HL-60 (cell line): ENCODE results near the gene IFIT5.

Experiments used
- DNase-seq, 2 experiments: peaks; one replicate each; pipeline ENCODE4 v3.0.0-alpha.2; 2010 to 2020; ENCODE audit warnings: low read depth in 1 of 2, low spot score in 1 of 2
- H3K27ac ChIP-seq: fragments of 250-450 bp; sonication (Bioruptor Pico); replicated peaks from 2 replicates; pipeline ENCODE4 v1.5.1; 2020; ENCODE audit warnings: mild to moderate bottlenecking, moderate library complexity
- H3K27me3 ChIP-seq: fragments of 250-450 bp; sonication (Bioruptor Pico); 2 replicates; pipeline ENCODE4 v1.5.1; 2021; ENCODE audit warnings: mild to moderate bottlenecking, moderate library complexity; ENCODE audit not compliant: insufficient read depth, poor library complexity, severe bottlenecking
- H3K4me3 ChIP-seq: replicated peaks from 2 replicates; pipeline ENCODE4 v1.5.1; 2011; ENCODE audit warnings: mild to moderate bottlenecking, control low read depth, low read length; ENCODE audit not compliant: insufficient read depth
- GABPA ChIP-seq: IDR thresholded peaks from 2 replicates; pipeline ENCODE4 v1.6.1; 2012; ENCODE audit warnings: low read depth
- POLR2AphosphoS5 ChIP-seq: IDR thresholded peaks from 2 replicates; pipeline ENCODE4 v1.6.1; 2012; ENCODE audit warnings: low read depth
- SPI1 ChIP-seq: IDR thresholded peaks from 2 replicates; pipeline ENCODE4 v1.6.1; 2012; ENCODE audit warnings: low read depth, mild to moderate bottlenecking, borderline replicate concordance
- TF ChIP-seq, protein P1 (sequence below): IDR thresholded peaks from one replicate; pipeline ENCODE4 v1.5.1; 2011; ENCODE audit warnings: low read length, control low read depth, inconsistent platforms; ENCODE audit not compliant: insufficient read depth
- TF ChIP-seq, protein P2 (sequence below): IDR thresholded peaks from 2 replicates; pipeline ENCODE4 v1.6.1; 2012; ENCODE audit warnings: low read depth; ENCODE audit not compliant: insufficient replicate concordance

IFIT5 gene

GRCh38 chr10:89458784-89459183 is 44.4 kb downstream of the IFIT5 start:
- TF ChIP-seq, protein P1, sequence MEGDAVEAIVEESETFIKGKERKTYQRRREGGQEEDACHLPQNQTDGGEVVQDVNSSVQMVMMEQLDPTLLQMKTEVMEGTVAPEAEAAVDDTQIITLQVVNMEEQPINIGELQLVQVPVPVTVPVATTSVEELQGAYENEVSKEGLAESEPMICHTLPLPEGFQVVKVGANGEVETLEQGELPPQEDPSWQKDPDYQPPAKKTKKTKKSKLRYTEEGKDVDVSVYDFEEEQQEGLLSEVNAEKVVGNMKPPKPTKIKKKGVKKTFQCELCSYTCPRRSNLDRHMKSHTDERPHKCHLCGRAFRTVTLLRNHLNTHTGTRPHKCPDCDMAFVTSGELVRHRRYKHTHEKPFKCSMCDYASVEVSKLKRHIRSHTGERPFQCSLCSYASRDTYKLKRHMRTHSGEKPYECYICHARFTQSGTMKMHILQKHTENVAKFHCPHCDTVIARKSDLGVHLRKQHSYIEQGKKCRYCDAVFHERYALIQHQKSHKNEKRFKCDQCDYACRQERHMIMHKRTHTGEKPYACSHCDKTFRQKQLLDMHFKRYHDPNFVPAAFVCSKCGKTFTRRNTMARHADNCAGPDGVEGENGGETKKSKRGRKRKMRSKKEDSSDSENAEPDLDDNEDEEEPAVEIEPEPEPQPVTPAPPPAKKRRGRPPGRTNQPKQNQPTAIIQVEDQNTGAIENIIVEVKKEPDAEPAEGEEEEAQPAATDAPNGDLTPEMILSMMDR: no peak
- TF ChIP-seq, protein P2, sequence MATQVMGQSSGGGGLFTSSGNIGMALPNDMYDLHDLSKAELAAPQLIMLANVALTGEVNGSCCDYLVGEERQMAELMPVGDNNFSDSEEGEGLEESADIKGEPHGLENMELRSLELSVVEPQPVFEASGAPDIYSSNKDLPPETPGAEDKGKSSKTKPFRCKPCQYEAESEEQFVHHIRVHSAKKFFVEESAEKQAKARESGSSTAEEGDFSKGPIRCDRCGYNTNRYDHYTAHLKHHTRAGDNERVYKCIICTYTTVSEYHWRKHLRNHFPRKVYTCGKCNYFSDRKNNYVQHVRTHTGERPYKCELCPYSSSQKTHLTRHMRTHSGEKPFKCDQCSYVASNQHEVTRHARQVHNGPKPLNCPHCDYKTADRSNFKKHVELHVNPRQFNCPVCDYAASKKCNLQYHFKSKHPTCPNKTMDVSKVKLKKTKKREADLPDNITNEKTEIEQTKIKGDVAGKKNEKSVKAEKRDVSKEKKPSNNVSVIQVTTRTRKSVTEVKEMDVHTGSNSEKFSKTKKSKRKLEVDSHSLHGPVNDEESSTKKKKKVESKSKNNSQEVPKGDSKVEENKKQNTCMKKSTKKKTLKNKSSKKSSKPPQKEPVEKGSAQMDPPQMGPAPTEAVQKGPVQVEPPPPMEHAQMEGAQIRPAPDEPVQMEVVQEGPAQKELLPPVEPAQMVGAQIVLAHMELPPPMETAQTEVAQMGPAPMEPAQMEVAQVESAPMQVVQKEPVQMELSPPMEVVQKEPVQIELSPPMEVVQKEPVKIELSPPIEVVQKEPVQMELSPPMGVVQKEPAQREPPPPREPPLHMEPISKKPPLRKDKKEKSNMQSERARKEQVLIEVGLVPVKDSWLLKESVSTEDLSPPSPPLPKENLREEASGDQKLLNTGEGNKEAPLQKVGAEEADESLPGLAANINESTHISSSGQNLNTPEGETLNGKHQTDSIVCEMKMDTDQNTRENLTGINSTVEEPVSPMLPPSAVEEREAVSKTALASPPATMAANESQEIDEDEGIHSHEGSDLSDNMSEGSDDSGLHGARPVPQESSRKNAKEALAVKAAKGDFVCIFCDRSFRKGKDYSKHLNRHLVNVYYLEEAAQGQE: no peak
- no peak for TF ChIP-seq GABPA
- DNase-seq: no peak

DNA sequence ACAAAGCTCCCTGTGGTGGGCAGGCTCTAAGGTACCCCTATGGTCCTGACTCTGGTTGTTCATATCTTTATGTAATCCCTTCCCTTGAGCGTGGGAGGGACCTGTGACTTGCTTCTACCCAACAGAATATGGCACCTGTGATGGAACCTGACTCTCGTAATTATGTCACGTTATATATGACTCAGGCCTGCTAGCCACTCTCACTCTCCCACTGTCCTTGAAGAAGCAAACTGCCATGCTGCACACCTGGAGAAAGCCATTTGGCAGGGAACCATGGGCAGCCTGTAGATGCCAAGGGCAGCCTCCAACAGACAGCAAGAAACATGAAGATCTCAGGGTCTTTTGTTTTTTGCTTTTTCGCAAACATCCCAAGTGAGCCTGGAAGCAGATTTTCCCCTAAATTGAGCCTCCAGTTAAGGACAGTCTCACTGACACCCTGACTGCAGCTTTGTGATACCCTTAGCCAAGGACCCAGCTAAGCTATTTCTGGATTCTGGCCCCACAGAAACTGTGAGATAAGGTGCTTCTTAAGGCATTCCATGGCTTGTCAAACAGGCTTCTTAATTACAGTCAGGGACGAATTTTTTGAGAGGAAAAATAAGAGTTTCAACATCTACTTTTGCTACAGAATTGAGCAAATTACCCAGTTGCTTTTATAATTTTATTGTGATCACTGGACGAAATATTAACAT is 49.6 kb downstream of the IFIT5 start:
- Histone ChIP-seq H3K27me3 (peaks cover 3% of the 10 kb centered on the region), H3K27ac (no peak overlapping the region), H3K4me3 (no peak overlapping the region)
- TF ChIP-seq GABPA (no peak), SPI1 (no peak)
- TF ChIP-seq, protein P2: no peak
- no peak for DNase-seq

More at GRCh38 chr10:89458784-89459183, 44.4 kb downstream of the IFIT5 start:
- Histone ChIP-seq H3K4me3 (no peak overlapping the region), H3K27ac (no peak overlapping the region), H3K27me3 (peaks cover 3% of the 10 kb centered on the region)

DNA sequence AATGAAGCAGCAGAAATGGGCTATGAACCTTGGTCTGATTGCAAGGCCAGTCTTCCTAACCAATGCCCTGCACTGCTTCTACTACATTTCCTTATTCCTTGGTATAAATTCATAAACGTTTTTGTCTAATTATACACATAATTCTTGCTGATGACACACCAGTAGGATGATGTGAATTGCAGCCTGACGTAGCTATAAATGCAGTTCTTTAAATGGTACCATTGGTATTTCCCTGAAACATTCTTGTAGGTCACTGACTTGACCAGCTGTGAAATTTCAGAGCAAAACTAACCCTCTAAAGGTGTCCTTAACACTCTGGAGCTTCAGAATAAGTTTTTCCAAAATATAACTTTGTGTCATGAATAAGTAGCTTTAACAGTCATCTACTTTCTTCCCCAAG is 50.8 kb downstream of the IFIT5 start:
- no peak for TF ChIP-seq POLR2AphosphoS5
- no peak for TF ChIP-seq GABPA
- TF ChIP-seq, protein P2: no peak
- TF ChIP-seq SPI1: no peak
- TF ChIP-seq, protein P1: no peak
- Histone ChIP-seq H3K4me3 (no peak overlapping the region), H3K27me3 (peaks cover 3% of the 10 kb centered on the region), H3K27ac (no peak overlapping the region)
- DNase-seq: no peak
